HG02981 (cell line): ENCODE measurements around the gene FAM200B.

Source experiments
- ATAC-seq: cut with Tn5 transposase; IDR thresholded peaks from one replicate; pipeline ENCODE4 v1.9.1; 2021; ENCODE audit warnings: mild to moderate bottlenecking, moderate library complexity; ENCODE audit not compliant: unreplicated experiment

Gene FAM200B

DNA sequence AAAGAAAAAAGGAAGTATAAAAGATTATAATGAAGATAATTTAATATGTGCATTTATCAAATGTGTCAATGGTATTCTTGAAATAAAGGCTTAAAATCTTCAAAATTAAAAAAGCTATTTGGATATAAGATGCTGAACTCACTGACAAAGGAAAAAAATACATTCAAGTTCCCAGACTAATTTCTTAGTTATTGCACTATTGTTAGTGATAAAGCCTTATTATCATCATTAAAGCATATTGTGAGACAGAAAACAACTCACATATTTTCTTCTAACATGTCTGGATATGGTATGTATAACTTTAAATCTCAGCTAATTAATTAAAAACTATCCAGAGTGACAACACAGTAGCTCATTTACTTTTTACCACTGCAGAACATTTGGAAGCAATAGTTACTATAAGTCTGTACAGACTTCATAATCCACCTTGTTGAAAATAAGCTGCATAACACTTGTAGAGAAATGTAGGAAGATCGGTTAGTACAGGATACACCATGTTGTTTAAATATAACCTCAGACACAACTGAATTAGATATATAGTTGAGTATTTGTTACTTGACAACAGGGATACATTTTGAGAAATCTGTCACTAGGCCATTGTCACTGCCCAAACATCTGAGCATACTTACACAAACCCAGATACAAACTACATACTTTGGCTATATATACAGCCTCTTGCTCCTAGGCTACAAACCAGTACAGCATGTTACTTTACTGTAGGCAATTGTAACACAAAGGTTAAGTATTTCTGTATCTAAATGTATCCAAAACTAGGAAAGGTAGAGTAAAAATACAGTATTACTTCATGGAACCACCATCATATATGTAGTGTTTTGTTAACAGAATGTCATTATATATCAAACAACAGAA lies 12.8 kb upstream of the FAM200B start:
- ATAC-seq, result no peak

DNA sequence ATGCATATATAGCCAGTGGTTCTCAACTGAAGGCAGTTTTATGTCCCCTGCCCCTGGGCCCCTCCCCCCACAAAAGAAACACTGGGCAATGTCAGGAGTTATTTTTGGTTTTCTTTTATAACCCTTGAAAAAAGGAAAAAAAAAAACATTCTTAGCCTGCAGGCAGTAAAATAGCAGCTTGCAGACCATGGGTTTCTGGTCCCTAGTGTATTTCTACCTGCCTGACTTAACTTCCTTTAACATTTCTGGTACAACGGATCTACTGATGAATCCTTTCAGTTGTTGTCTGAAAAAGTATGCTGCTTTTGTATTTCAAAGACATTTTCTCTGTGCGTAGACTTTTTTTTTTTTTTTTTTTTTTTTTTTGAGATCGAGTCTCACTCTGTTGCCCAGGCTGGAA lies 11.1 kb upstream of the FAM200B start:
- ATAC-seq, result no peak

GRCh38 chr4:15672101-15672500 lies 9.5 kb upstream of the FAM200B start:
- ATAC-seq, result no peak

GRCh38 chr4:15673337-15673736 lies 8.3 kb upstream of the FAM200B start:
- no peak for ATAC-seq

DNA sequence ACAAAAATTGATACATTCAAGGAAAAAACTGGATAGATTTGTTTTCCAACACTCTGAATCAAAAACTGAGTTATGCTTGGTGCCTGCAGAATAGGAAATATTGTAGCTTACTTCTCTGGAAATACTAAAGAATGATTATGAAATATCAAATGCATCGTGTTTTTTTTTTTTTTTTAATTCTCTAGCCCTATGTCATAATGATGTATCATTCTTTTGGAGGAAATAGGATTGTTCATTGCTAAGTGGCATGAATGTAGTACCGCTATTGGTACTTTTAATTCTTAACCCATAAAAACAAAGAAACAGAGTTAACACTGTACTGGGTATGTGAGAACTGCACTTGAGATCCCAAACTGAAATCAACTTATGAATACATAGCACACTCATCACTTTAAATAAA lies 7.6 kb upstream of the FAM200B start:
- ATAC-seq, result no peak

GRCh38 chr4:15674926-15675325 lies 6.7 kb upstream of the FAM200B start:
- no peak for ATAC-seq

DNA sequence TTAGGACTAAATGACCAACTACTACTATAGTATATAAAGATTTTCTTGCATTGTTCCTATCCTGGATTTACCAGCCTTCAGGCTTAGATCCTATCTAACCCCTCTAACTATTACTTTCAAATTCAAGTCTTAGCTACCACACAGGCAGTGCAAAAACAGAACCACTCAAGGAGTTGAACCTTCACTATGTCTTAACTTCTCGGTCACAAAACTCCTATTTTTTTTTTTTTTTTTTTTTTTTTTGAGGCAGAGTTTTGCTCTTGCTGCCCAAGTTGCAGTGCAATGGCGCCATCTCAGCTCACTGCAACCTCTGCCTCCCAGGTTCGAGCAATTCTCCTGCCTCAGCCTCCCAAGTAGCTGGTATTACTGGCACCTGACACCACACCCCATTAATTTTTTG lies 6.3 kb upstream of the FAM200B start:
- ATAC-seq, result no peak

DNA sequence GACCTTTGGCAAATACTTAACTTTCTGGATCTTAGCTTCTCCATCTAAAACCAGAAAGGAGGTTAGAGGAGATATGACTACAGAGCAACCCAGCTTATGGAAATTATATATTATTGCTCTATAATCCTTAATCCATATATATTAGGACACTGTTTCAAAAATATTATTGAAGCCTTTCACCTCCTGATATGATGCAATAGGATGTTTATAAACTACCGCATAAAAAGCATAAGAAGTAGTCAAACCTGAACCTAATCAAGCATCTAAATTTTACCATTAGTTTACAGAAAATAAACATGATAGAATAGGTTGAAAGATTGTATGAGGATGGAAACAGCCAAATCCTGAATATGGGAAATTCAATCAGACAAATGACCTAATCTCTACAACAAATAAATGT lies 5.6 kb upstream of the FAM200B start:
- no peak for ATAC-seq

DNA sequence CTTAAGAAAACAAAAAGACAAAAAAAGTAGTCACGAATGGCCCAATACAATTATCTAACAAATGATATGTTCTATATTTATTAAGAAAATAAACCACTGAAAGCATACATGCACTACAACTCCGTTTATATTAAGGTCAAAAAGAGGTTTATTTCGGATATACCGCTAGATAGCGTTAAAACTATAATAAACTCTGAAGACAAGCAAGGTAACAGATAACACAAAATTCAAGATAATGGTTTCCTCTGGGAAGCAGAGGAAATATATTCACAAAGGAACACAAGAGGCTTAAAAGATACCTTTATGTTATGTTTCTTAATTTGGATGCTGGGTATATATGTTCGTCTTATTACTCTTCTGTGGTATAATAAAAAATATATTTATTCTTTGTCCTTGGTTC lies 4.7 kb upstream of the FAM200B start:
- ATAC-seq, result no peak

DNA sequence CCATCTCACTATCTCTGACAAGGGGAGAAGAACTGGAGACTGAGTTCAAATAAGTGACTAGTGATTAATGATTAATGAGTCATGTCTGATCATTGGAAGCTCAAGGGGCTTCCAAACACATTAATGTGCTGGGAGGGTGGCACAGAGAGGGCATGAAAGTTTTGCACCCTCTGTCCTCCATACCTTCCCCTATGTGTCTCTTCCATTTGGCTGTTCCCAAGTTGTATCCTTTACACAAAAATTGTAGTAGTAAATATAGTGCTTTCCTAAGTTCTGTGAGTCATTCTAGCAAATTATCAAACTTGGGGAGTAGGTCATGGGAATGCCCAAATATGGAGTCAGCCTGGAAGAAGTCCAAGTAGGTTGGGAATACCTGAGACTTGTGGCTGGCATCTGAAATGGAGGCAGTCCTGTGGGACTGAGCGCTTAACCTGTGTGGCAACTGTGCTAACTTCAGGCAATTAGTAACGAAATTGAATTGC lies 4.1 kb upstream of the FAM200B start:
- no peak for ATAC-seq

DNA sequence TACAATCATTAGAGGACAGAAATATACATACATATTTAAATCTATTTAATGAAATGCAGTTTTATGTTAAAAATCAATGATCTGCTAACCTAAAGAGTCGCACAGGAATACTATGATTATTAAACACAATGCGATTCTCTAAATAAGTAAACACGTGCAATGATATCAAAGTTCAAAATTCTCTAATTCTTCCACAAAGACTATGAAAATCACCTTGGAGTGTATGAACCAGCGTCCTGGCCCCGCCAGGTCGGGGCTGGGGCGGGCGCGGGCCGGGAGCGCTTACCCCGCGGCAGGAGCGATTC lies 608 bp upstream of the FAM200B start:
- no peak for ATAC-seq

DNA sequence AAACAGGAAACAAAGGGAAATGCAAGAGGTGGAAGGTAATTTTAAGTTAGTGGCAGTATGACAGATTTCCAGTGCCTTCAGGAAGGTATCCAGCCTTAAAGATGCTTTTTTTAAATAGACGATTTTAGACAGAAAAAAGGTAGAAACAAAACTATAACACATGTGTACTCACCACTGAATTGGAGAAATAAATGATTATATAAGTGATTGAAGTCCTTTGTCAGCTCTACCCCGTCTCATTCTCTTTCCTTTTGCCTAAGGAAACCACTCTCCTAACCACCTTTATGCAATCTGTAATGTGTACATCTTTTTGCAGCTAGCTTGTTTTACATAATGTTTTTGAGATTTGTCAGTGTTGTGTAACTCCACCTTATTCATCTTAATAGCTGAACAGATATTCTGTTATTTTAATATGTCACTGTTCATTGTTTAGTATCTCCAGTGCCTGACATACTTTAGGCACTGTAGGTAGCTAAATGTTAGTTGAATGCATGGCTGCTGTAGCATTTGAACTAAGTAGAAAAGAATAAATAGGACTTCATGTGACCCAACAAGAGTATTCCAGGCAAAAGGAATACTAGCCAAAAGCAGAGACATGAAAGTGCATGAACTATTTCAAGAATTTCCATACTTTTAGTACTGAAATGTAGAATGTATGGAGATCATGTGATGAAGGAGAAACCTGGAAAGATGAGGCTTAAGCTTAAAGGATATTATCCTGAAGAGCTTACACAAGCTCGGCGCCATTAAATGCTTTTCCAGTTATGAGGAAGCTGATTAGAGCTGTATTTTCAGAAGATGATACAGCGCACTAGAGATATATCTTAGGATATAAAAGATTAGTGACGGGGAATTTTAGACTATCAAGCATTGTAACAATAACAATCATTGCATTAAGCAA lies 865 bp downstream of the FAM200B start:
- peak; percentile 3 for ATAC-seq

DNA sequence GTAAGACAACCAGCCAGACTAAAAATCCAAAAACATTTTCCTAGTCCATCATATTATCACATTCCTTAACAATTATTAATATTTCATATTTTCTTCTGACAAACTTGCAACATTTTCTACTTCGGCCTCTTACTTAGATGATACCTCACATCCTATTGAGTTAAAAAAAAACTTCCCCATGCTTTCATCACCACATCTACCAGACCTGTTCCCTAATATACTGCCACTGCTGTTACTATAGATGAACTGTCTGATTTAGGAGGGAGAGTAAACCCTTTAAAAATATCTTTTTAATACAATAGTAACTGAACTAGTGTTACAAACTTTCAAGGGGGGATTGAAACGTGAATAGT lies 1.5 kb downstream of the FAM200B start:
- ATAC-seq, result no peak

DNA sequence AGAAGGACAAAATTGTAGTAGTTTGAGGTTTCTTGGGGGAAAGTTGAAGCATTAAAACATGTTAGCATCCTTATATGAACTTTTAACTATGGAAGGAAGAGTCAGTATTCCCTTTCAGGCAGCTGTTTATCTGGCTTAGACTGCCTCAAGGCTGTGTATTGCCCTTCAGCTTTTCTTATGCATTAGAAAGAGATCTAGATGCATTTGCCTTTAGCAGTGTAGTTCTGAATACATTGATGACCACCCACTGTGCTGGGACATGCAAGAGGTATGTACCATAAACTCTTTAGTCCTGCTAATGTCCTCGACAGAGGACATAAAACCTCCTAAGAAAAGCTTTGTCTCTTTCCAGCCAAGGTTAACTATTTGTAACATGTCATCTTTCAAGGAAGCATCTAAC lies 2.9 kb downstream of the FAM200B start:
- no peak for ATAC-seq

GRCh38 chr4:15688051-15688450 lies 6.4 kb downstream of the FAM200B start:
- ATAC-seq, result no peak

DNA sequence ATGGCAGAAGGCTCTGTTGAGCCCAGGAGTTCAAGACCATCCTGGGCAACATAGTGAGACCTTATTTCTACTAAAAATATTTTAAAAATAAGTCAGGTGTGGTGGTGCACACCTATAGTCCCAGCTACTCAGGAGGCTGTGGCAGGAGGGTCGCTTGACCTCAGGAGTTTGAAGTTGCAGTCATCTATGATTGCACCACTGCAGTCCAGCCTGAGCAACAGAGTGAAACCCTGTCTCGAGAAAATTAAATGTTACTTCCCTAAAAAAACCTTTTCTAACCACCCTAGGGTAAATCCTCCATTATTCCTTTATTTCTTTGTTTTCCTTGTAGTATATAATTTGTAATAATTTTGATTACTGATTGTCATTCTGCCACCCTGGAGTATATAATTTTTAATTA lies 7.9 kb downstream of the FAM200B start:
- no peak for ATAC-seq

GRCh38 chr4:15690020-15690809 lies 8.6 kb downstream of the FAM200B start:
- no peak for ATAC-seq

DNA sequence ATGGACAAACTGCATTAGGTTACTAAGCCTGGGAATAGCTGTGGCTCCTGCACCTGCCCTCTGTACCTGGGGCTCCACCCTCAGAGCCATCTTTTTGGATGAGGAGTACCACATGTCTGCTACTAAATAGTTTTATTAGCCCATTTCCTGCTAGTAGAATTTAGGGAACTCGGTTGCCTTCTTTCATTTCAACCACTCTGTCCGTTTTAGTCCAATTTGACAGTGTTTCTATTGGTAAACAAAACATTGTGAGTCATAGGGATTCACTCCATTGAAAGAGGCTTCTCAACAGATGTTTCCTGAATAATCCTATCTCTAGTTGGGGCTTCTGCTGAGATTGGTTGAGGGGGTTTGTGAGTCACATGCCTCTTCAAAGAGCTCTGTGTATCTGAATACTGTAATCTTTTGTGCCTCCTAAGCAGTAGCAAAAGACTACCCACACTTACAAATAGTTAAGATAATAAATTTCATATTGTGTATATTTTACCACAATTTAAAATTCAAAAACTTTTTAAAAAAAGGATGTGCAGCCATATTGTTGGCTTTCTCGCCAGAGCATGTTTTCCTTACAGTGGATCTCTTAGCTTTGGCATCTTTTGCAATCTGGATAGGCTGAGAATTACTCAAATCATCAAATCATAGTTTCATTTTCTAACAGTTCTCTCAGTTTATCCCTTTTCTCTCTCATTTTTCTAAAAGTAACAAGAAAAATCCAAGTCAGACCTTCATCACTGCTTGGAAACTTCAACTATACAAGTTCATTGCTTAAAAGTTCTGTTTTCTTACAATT lies 9.9 kb downstream of the FAM200B start:
- no peak for ATAC-seq

DNA sequence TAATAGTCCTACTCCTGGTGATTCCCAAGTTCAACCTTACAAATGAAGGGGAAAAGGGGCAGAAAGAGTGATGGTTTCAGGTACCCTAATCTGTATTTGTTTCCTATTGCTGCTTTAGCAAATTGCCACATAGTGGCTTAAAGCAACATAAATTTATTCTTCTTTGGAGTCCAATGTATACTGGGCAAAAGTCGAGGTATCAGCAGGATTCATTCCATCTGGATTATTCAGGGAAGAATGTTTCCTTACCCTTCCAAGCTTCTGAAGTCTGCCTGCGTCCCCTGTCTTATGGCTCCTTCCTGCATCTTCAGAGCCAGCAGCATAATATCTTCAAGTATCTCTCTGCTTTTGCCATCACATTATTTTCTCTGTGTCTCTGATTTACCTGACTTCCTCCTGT lies 11.0 kb downstream of the FAM200B start:
- ATAC-seq, result no peak

DNA sequence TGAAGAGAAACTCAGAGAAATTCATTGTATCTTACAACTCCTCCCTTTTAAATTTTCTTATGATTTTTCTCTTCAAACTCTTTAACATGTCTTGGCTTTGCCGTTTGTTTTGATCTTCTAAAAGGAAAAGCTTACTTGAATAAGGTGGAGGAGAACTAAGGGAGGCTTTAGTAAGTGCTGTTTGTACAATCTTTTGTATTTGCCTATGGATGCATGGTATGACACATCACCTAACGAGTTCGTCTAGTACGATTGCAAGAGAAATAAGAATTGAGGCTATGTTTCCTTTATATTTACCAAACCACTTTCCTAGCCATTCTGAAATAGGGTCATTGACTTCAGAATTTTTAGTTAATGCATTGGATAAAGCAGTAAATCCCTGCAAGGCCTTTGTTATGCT lies 12.8 kb downstream of the FAM200B start:
- no peak for ATAC-seq
